GM12878 (cell line): ENCODE results near the gene IER3. TPM values are rescaled to one million over a fixed set of nuclear protein-coding genes. Genes with fewer than 3 reads are reported as not detected.

Experiments used
- CBX5 ChIP-seq: sonication (generic); IDR thresholded peaks from 2 replicates; pipeline ENCODE4 v1.6.1; 2016; ENCODE audit warnings: low read depth, moderate library complexity, mild to moderate bottlenecking, inconsistent platforms
- CEBPB ChIP-seq, 2 experiments: fragments of 150-350 bp in 1 of 2; IDR thresholded peaks; 2 replicates each; pipeline ENCODE4 v1.6.1; 2012 to 2014; ENCODE audit warnings: low read depth in 2 of 2, low read length in 2 of 2, borderline replicate concordance in 1 of 2, inconsistent platforms in 1 of 2
- E2F4 ChIP-seq: IDR thresholded peaks from 2 replicates; pipeline ENCODE4 v1.6.1; 2012; ENCODE audit warnings: low read depth, low read length, improper control_type of control experiment
- E2F8 ChIP-seq: fragments of 450-650 bp; IDR thresholded peaks from 2 replicates; pipeline ENCODE4 v1.6.1; 2018; ENCODE audit warnings: mild to moderate bottlenecking, low read depth, moderate library complexity; ENCODE audit not compliant: partially characterized antibody
- ELK1 ChIP-seq: IDR thresholded peaks from 2 replicates; pipeline ENCODE4 v1.6.1; 2012; ENCODE audit warnings: low read depth, low read length, improper control_type of control experiment
- ETV6 ChIP-seq, 2 experiments: fragments of 450-650 bp in 1 of 2; IDR thresholded peaks in 1 of 2; conservative IDR thresholded peaks in 1 of 2; 2 replicates each; pipeline ENCODE4 v1.6.1; 2014; ENCODE audit warnings: antibody characterized with exemption in 1 of 2, borderline replicate concordance in 1 of 2, low read depth in 1 of 2, mild to moderate bottlenecking in 1 of 2, moderate library complexity in 1 of 2
- MAX ChIP-seq: IDR thresholded peaks from 2 replicates; pipeline ENCODE4 v1.6.1; 2012; ENCODE audit warnings: low read depth, low read length, improper control_type of control experiment
- PAX5 ChIP-seq: IDR thresholded peaks from 2 replicates; pipeline ENCODE4 v1.6.1; 2011; ENCODE audit warnings: low read depth, low read length, borderline replicate concordance
- PBX3 ChIP-seq: IDR thresholded peaks from 2 replicates; pipeline ENCODE4 v1.6.1; 2011; ENCODE audit warnings: mild to moderate bottlenecking, low read depth, low read length, moderate library complexity; ENCODE audit not compliant: insufficient replicate concordance
- RAD51 ChIP-seq: fragments of 450-650 bp; IDR thresholded peaks from 2 replicates; pipeline ENCODE4 v1.6.1; 2016; ENCODE audit warnings: moderate library complexity, mild to moderate bottlenecking, inconsistent platforms
- RB1 ChIP-seq: fragments of 450-650 bp; formaldehyde crosslinking; IDR thresholded peaks from 2 replicates; pipeline ENCODE4 v1.6.1; 2017; ENCODE audit warnings: mild to moderate bottlenecking, borderline replicate concordance
- SMARCA5 ChIP-seq: fragments of 450-650 bp; IDR thresholded peaks from 2 replicates; pipeline ENCODE4 v1.6.1; 2017; ENCODE audit warnings: mild to moderate bottlenecking
- SPI1 ChIP-seq: IDR thresholded peaks from 2 replicates; pipeline ENCODE4 v1.6.1; 2011; ENCODE audit warnings: low read depth, mild to moderate bottlenecking, low read length, moderate library complexity, borderline replicate concordance; ENCODE audit not compliant: insufficient read depth
- SREBF1 ChIP-seq: IDR thresholded peaks from 2 replicates; pipeline ENCODE4 v1.6.1; 2012; ENCODE audit warnings: mild to moderate bottlenecking, low read length
- TARDBP ChIP-seq: IDR thresholded peaks from 2 replicates; pipeline ENCODE4 v1.6.1; 2016; ENCODE audit warnings: borderline replicate concordance
- TCF3 ChIP-seq: IDR thresholded peaks from 2 replicates; pipeline ENCODE4 v1.6.1; 2012; ENCODE audit warnings: low read depth, mild to moderate bottlenecking, low read length, borderline replicate concordance; ENCODE audit not compliant: insufficient read depth
- ZBTB33 ChIP-seq: fragments of 450-650 bp; IDR thresholded peaks from 2 replicates; pipeline ENCODE4 v1.6.1; 2017; ENCODE audit warnings: mild to moderate bottlenecking
- ZNF622 ChIP-seq: fragments of 450-650 bp; IDR thresholded peaks from 2 replicates; pipeline ENCODE4 v1.6.1; 2017; ENCODE audit warnings: mild to moderate bottlenecking, inconsistent platforms
- polyA plus RNA-seq, 11 experiments: library from polyadenylated mRNA; depleted of rRNA in 4 of 11; unstranded in 6 of 11; stranded (reverse) in 5 of 11; fragments of >200 nt; fragmentation: Nextera tagmentation in 4 of 11; fragmentation: Illumina TruSeq in 1 of 11; extraction: Ambion mirVana in 4 of 11; extraction: Trizol in 1 of 11; gene quantifications; 1 replicate in 1 of 11; 2 replicates in 10 of 11; pipeline versions ENCODE4 v1.2.1 to v1.2.3, GENCODE V29; 2011 to 2016; ENCODE audit warnings: inconsistent platforms in 2 of 11, missing spikeins in 2 of 11, low read depth in 1 of 11
- total RNA-seq, 4 experiments: library from RNA; depleted of rRNA in 3 of 4; stranded (reverse); fragments of >200 nt in 3 of 4; fragmentation: Illumina TruSeq in 1 of 4; extraction: Trizol in 1 of 4; gene quantifications; 2 replicates each; pipeline versions ENCODE4 v1.2.1 to v1.2.3, GENCODE V29; 2013 to 2021

IER3 gene
- total and polyA plus RNA-seq, 10 of the 15 experiments (the other 5 are each of a cell fraction or from before 2014, with no cell fraction given) = 1.9 to 100 (median 32.3) TPM

- TF ChIP-seq ELK1 = no peak
- TF ChIP-seq ZNF622 = no peak
- TF ChIP-seq RB1 = no peak
- no peak for TF ChIP-seq SPI1
- no peak for TF ChIP-seq ZBTB33
- TF ChIP-seq E2F4 = no peak
- TF ChIP-seq SREBF1 = no peak
- TF ChIP-seq RAD51 = no peak
- TF ChIP-seq CEBPB (IDR thresholded peaks at IDR 0.05; ENCODE audit: borderline replicate concordance in 1 of 2, low read depth in 2 of 2, low read length in 2 of 2) = no peak
- no peak for TF ChIP-seq ETV6 (conservative IDR thresholded peaks at IDR 0.05 in 1 of 2, IDR thresholded peaks at IDR 0.05 in 1 of 2; ENCODE audit: borderline replicate concordance in 1 of 2, low read depth in 1 of 2)
- peak; percentile 8; the same call in 1 of the 2 replicates for TF ChIP-seq PAX5
- no peak for TF ChIP-seq TARDBP
- TF ChIP-seq MAX = no peak
- peak; percentile 57 for TF ChIP-seq PBX3
- no peak for TF ChIP-seq TCF3
- TF ChIP-seq CBX5 = no peak
- TF ChIP-seq SMARCA5 = no peak
- no peak for TF ChIP-seq E2F8
These were observed 15.4 kb upstream of the IER3 start (continued) for GRCh38 chr6:30759575-30760239.
